HAP-1 (cell line): ENCODE measurements around the gene MTG2.

ENCODE experiments used
- DNase-seq, 2 experiments: peaks; one replicate each; pipeline ENCODE4 v3.0.0-alpha.2; 2016 to 2020; ENCODE audit warnings: low spot score in 2 of 2
- H3K27me3 ChIP-seq: fragments of 250-450 bp; sonication (Bioruptor Pico); 2 replicates; pipeline ENCODE4 v1.5.1; 2020; ENCODE audit warnings: low read depth, mild to moderate bottlenecking, moderate library complexity
- H3K36me3 ChIP-seq: fragments of 250-450 bp; sonication (Bioruptor Pico); replicated peaks from 2 replicates; pipeline ENCODE4 v1.5.1; 2020; ENCODE audit warnings: mild to moderate bottlenecking
- H3K4me1 ChIP-seq: fragments of 250-450 bp; sonication (Bioruptor Pico); 2 replicates; pipeline ENCODE4 v1.5.1; 2020; ENCODE audit warnings: mild to moderate bottlenecking
- H3K4me3 ChIP-seq: fragments of 250-450 bp; sonication (Bioruptor Pico); 2 replicates; pipeline ENCODE4 v1.5.1; 2020; ENCODE audit warnings: mild to moderate bottlenecking, moderate library complexity
- H3K9me3 ChIP-seq: fragments of 250-450 bp; sonication (Bioruptor Pico); 2 replicates; pipeline ENCODE4 v1.5.1; 2020; ENCODE audit warnings: mild to moderate bottlenecking, moderate library complexity
- in situ Hi-C: fragments of 300-500 bp; cut with MboI; formaldehyde crosslinking; loops from 3 replicates; pipeline ENCODE4 v1.14.3; 2020; ENCODE audit warnings: low sequenced_read_pairs, inconsistent platforms, mixed read lengths

Gene MTG2

DNA sequence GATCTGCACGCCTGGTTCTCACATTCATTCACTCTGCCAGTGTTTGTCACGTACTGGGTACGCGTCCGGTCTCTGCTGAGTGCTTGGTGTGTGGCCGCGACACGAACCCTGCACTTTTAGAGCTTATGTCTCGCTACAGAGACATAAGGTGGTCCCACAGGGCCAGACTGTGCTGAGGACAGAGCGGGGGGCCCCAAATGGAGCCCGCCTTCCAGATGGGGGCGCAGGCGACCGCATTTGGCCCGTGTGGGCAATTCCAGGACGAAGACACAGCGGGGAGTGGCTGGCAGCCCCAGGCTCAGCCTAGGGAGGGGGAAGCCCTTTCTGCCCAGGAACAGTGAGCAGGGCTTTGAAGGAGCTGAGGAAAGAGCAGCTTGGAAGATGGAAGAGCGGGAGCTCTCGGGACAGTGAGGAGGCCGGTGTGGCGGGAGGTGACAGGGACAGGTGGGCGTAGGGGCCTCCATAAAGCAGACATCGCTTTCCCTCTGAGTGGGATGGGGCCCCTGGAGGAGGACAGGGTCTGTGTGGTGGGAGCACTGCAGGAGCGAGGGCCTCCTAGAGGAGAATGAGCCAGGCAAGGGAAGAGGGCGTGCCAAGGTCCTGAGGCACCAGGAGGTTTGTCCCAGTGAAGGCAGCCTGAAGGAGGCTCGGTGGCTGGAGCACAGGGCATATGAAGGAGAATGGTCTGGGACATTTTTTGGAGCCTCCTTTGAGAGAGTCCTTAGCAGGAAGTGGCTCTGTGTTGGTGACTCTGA is 7.8 kb upstream of the MTG2 start:
- DNase-seq = no peak
- in situ Hi-C loops = no loop called here

DNA sequence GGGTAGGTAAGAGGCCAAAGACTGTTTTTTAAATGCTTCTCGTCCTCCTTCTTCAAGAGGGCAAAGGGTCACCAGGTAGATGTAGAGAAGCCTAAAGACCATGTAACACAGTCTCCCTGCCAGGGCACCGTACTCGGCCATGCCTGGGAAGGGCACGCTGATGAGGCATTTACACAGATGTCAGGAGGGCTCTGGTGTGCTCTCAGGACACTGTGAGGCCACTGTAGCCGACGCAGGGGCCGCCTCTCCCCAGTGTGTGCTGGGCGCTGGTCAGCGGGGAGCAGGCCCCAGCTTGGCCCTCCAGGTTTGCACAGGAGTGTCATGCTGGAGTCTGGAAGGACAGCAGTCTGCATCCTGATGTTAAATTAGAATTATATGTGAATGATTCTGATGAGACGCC is 7.1 kb upstream of the MTG2 start:
- no peak for DNase-seq
- Histone ChIP-seq H3K27me3 (no peaks in the 10 kb centered on the region), H3K4me1 (no peaks in the 10 kb centered on the region), H3K36me3 (peaks cover 7% of the 10 kb centered on the region), H3K4me3 (no peak overlapping the region), H3K9me3 (no peaks in the 10 kb centered on the region)
- in situ Hi-C loops = no loop called here

More for the DNA sequence above, 7.8 kb upstream of the MTG2 start:
- H3K27me3 ChIP-seq = no peaks in the 10 kb centered on the region
- H3K9me3 ChIP-seq = no peaks in the 10 kb centered on the region
- peaks cover 2% of the 10 kb centered on the region for H3K36me3 ChIP-seq
- H3K4me3 ChIP-seq = no peak overlapping the region
- H3K4me1 ChIP-seq = no peaks in the 10 kb centered on the region

DNA sequence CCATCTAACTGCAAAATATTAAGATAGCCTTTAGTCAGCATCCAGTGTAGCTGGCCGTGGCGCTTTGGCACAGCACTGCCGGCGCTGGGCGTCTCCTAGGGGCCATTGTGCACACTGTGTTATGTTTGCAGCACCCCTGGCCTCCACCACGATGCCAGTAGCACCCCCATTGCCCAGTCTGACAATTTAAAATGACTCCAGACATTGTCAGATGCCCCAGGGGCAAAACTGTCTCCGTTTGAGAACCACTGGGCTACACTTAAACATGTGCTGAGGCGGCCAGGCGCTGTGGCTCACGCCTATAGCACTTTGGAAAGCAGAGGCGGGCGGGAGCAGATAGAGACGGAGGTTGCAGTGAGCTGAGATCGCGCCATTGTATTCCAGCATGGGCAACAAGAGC is 6.0 kb upstream of the MTG2 start:
- Histone ChIP-seq H3K36me3 (peaks cover 11% of the 10 kb centered on the region), H3K4me3 (no peak overlapping the region), H3K27me3 (no peaks in the 10 kb centered on the region), H3K4me1 (peaks cover 7% of the 10 kb centered on the region), H3K9me3 (no peaks in the 10 kb centered on the region)
- DNase-seq = no peak
- in situ Hi-C loops = no loop called here

DNA sequence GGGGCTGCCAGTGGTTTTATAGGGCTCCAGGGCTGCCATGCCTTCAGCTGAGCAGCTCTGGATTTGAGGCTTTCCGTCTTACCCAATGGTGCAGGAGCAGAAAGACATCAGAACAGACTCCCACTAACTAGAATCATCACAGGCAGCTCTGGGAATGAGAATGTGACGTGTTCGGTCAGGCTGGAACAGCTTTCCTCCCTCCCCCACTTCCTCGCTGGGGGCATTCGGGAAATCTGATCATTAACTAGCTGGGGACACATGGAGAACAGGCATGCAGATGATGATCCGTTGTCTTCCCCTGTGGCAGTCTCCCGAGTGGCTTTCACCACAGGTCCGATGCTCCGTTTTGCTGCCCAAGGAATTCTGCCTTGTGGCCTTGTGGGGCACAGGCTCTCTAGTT is 5.5 kb upstream of the MTG2 start:
- no peak overlapping the region for H3K4me3 ChIP-seq
- DNase-seq = no peak
- in situ Hi-C loops = no loop called here
- H3K36me3 ChIP-seq = peaks cover 11% of the 10 kb centered on the region
- peaks cover 10% of the 10 kb centered on the region for H3K4me1 ChIP-seq
- H3K9me3 ChIP-seq = no peaks in the 10 kb centered on the region
- no peaks in the 10 kb centered on the region for H3K27me3 ChIP-seq

DNA sequence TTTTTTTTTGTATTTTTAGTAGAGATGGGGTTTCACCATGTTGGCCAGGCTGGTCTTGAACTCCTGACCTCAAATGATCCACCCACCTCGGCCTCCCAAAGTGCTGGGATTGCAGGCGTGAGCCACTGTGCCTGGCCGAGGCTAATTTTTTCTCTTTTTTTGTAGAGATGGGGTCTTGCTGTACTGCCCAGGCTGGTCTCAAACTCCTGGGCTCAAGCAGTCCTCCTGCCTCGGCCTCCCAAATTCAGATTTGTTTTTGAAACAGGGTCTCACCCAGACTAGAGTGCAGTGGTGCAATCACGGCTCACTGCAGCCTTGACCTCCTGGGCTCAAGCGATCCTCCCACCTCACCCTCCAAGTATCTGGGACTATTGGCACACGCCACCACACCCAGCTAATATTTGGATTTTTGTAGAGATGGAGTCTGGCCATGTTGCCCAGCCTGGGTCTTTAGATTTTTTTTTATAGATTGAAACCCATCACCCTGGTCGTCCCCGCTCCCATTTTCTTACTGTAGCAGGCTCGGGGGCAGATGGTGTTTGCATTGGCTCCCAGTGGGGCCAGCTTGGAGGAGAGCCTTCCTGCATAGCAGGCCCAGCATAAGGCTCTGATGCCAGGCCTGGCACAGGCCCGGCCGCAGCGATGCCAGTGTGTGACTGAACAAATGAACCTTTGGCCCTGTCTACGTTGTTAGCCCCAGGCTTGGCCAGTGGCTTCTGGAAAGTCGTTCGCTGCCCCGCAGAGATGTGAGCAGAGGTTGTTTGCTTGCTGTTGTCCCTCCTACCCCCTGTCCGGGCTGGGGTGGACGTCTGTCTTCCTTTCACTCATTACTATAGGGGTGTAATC is 4.3 kb upstream of the MTG2 start:
- Histone ChIP-seq H3K4me1 (peaks cover 10% of the 10 kb centered on the region), H3K4me3 (no peak overlapping the region), H3K27me3 (no peaks in the 10 kb centered on the region), H3K36me3 (peaks cover 16% of the 10 kb centered on the region), H3K9me3 (no peaks in the 10 kb centered on the region)
- in situ Hi-C loops = no loop called here
- no peak for DNase-seq

DNA sequence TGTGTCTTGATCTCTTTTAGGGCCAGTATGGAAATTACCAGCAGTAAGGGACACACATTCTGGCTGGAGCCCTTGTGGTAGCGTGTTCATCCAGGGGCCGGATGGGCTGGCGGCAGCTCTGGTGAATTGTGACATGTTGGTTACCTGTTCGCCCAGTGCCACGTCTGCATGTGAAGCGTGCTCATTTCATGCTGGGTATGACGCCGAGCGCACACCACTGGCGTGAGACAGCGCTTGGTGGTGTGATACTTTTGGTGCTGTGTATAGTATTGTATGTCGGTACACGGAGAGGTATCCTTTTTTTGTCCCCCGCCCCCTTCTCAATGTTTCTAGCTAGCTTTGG is 3.7 kb upstream of the MTG2 start:
- DNase-seq = no peak
- Histone ChIP-seq H3K36me3 (peaks cover 16% of the 10 kb centered on the region), H3K27me3 (no peaks in the 10 kb centered on the region), H3K4me1 (peaks cover 10% of the 10 kb centered on the region), H3K9me3 (no peaks in the 10 kb centered on the region), H3K4me3 (no peak overlapping the region)
- in situ Hi-C loops = no loop called here

DNA sequence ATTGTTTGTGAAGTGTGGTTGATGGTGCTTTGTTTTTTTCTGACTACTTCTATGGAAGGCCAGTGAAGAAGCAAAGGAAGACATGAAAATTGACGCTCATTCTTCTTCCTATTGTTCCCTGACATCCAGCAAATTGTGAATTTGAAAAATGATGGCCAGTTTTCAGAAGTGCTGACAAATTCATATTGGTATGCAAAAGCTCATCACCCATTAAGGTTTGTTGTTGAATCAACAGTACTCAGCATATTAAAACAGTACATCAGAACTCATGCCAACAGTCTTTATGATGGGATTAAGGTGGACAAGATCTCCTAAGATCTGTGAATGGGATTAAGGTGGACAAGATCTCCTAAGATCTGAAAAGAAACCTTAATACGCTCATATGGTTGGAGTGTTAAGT is 1.0 kb upstream of the MTG2 start:
- DNase-seq = peak in 1 of 2 experiments; percentile 41
- H3K27me3 ChIP-seq = no peaks in the 10 kb centered on the region
- peaks cover 10% of the 10 kb centered on the region for H3K4me1 ChIP-seq
- peak overlapping the region; percentile 88 for H3K4me3 ChIP-seq
- no peaks in the 10 kb centered on the region for H3K9me3 ChIP-seq
- in situ Hi-C loops = no loop called here
- peaks cover 16% of the 10 kb centered on the region for H3K36me3 ChIP-seq

DNA sequence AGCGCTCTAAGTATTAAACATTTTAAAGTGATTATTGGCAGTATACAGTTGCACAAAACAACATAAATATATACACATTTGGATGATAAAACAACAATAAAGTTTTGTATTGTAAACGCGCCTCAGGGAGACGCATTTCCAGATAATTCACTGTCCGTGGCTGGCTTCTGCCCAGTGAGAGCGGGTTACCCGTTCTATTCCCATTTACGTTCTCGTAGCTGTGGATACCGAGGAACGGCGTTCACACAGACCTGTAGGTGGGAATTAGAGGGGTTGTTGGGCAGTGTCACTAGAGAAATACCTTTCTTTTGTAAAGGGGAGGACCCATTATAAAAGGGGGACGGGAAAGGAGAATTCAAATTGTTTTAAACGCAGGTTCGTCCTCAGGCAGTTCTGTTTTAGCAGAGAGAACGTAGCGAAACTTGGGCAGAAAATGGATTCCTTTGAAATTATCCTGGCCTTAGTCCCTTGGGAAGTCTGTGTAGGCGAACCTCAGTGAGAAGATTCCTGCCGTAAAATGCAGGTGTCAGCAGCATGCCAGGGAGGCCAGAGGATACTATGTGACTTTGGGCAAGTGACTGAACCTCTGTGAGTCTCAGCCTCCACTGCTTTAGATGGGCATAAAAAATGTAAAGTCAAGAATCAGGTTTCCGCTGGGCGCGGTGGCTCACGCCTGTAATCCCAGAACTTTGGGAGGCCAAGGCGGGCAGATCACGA is 756 bp downstream of the MTG2 start:
- H3K9me3 ChIP-seq = no peaks in the 10 kb centered on the region
- peaks cover 10% of the 10 kb centered on the region for H3K4me1 ChIP-seq
- H3K27me3 ChIP-seq = no peaks in the 10 kb centered on the region
- H3K36me3 ChIP-seq = peaks cover 16% of the 10 kb centered on the region
- H3K4me3 ChIP-seq = peak overlapping the region; percentile 88
- in situ Hi-C loops = no loop called here
- DNase-seq = no peak

DNA sequence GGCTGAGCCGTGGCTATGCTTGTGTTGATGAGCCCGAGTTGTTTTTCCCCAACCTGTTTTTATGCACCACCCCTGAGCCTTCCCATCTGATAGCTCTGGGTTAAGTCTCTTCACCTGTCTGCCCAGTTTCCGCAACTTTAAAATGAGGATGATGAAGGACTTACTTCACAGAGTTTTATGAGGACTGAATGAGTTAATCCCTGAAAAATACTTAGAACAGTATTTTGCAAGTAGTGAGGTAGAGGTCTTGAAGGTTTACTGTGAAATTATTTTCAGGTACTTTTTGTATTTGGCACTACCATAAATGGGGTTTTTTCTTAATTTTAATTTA is 3.2 kb downstream of the MTG2 start:
- H3K4me3 ChIP-seq = no peak overlapping the region
- no peaks in the 10 kb centered on the region for H3K9me3 ChIP-seq
- no peaks in the 10 kb centered on the region for H3K27me3 ChIP-seq
- peaks cover 9% of the 10 kb centered on the region for H3K4me1 ChIP-seq
- H3K36me3 ChIP-seq = peaks cover 10% of the 10 kb centered on the region
- no peak for DNase-seq
- in situ Hi-C loops = no loop called here

DNA sequence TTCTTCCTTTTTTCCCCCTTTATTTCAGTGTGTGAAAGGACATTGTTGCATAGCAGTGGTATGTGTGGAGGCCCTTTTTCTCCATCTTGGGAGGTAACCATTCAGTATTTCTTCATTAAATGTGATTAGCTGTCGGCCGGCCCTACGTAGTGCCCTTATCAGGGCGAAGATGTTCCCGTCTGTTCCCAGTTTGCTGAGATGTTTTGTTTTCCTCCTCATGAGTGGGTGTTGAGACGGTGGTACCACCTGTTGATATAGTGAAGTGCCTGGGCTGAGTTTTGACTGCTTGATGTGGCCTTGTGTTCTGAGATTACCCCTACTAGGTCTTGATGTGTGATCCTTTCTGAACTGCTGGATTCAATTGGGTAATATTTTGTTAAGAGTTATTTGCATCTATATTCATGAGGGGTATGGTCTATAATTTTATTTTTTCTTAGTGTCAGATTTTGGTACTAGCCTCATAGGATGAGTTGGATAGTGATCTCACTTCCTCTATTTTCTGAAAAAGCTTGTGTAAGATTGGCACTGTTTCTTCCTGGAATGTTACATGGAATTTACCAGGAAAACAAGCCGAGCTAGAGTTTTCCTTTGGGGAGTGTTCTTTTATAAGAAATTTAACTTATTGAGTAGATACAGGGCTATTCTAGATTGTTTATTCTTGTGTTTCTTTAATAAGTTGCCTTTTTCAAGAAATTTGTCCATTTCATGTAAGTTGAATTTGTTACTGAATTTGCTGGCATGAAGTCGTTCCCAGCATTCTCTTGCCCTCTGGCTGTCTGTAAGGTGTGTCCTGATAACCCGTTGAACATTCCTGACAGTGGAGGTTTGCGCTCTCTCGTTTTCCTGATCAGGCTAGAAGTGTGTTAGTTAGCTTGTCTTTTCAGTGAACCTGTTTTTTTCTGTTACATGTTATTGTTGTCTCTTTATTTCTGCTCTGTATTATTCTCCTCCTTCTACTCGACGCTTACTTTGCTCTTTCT is 4.3 kb downstream of the MTG2 start:
- Histone ChIP-seq H3K36me3 (peaks cover 8% of the 10 kb centered on the region), H3K4me3 (no peak overlapping the region), H3K27me3 (no peaks in the 10 kb centered on the region), H3K9me3 (no peaks in the 10 kb centered on the region), H3K4me1 (no peaks in the 10 kb centered on the region; the same call in 1 of the 2 replicates)
- in situ Hi-C loops = no loop called here
- DNase-seq = no peak

DNA sequence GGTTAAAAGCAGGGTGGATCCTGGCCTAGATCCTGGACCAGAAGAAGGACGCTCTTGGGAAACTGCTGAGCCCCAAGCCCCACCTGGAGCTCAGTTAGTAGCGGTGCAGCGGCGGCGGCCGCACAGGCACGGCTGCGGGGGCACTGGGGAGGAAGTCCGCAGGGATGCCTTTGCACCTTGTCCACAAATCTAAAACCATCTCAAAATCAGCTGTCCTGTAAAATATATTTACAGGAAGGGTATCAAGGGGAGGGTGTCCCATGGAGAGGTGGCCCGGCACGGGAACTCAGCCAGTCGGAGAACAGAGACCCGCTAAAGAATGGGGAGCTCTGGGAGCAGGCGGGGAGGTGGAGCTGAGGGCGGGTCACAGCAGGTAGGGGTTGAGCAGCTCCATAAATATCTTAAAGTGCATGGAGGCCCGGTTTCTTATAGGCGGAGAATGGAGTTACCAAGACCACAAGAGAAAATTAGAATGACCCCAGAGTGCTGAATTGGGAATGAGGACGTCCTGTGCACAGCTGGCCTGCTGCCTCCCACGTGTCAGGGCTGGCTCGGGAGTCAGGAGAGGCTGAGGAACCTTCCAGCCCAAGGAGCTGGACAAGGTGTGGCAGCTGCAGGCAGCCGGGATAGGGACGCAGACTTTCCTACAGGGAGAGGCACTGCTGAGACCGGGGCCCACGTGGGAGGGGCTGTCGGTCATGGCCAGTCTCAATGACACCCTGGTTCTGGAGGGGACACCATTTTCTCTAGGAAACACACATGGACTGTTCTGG is 8.0 kb downstream of the MTG2 start:
- no peaks in the 10 kb centered on the region for H3K4me1 ChIP-seq
- no peaks in the 10 kb centered on the region for H3K27me3 ChIP-seq
- no peaks in the 10 kb centered on the region for H3K9me3 ChIP-seq
- peaks cover 15% of the 10 kb centered on the region for H3K36me3 ChIP-seq
- no peak overlapping the region for H3K4me3 ChIP-seq
- in situ Hi-C loops = no loop called here
- DNase-seq = no peak

DNA sequence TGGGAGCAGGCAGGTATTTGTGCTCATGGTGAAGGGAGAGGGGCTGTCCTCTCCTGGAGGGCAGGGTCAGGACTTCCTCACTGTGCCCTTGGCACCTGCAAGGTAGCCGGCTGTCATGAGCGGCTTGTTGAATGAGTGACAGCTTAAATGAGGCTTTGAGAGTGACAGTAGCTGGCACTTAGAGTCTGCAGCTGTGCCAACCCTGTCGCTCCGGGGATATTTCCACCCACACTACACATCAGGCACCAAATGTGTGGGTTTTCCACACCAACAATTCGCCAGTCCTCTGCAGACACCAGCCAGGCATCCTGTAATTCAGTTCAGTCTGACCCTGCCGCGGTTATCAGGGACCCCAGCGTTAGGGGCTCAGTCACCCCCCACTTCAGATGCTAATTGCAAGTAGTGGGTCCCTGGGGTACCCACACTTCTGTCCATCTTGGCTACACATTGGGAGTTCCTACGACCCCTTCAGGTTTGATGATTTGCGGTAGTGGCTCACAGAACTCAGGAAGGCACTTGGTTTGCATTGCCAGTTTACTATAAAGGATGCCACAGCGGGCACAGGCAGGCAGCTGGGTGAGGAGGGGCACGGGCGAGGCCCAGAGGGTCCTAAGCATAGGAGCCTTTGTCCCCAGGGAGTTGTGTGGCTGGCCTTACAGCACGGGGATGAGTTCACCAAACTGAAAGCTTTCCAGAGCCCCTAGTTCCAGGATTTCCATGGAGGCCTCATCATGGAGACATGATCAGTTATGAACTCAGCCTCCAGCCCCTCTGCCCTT is 9.1 kb downstream of the MTG2 start:
- H3K4me3 ChIP-seq = no peak overlapping the region
- no peaks in the 10 kb centered on the region for H3K9me3 ChIP-seq
- peaks cover 15% of the 10 kb centered on the region for H3K36me3 ChIP-seq

More for the DNA sequence above, 9.1 kb downstream of the MTG2 start:
- Histone ChIP-seq H3K4me1 (no peaks in the 10 kb centered on the region), H3K27me3 (no peaks in the 10 kb centered on the region)
- DNase-seq = no peak
- in situ Hi-C loops = no loop called here
